PC-3 (cell line): Measurements from ENCODE around the gene KRTAP10-7.

Source experiments
- CTCF ChIP-seq: fragments of 300-600 bp; sonication (generic); conservative IDR thresholded peaks from 2 replicates; pipeline ENCODE4 v1.5.1; 2017; ENCODE audit warnings: antibody characterized with exemption, low read depth, mild to moderate bottlenecking, low read length
- EZH2 ChIP-seq: fragments of 300-600 bp; sonication (generic); IDR thresholded peaks from one replicate; pipeline ENCODE4 v1.6.1; 2017; ENCODE audit warnings: antibody characterized with exemption, mild to moderate bottlenecking, low read length; ENCODE audit not compliant: unreplicated experiment

GRCh38 chr21:44581158-44581557, 19.2 kb upstream of the KRTAP10-7 start:
- TF ChIP-seq CTCF (no peak), EZH2 (no peak)
